Measurements from ENCODE around the gene OR2S2.

DNA sequence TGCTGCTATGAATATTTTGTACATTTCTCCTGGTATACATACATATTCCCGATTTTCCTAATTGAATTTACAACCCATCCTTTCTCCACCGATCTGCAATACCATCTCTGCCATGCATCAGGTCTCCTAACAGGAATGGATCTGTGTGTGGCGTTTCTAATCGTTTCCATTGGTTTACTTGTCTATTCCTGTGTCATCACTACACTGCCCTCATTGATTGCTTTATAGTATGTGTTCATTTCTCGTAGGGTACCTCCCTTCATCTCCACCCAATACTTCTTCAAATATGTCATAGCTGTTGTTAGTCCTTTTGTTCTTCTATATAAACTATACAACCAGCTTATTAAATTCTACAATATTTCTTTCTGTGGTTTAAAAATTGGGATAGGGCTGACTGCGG is 7.1 kb upstream of the OR2S2 start:
- TF ChIP-seq, protein P1, sequence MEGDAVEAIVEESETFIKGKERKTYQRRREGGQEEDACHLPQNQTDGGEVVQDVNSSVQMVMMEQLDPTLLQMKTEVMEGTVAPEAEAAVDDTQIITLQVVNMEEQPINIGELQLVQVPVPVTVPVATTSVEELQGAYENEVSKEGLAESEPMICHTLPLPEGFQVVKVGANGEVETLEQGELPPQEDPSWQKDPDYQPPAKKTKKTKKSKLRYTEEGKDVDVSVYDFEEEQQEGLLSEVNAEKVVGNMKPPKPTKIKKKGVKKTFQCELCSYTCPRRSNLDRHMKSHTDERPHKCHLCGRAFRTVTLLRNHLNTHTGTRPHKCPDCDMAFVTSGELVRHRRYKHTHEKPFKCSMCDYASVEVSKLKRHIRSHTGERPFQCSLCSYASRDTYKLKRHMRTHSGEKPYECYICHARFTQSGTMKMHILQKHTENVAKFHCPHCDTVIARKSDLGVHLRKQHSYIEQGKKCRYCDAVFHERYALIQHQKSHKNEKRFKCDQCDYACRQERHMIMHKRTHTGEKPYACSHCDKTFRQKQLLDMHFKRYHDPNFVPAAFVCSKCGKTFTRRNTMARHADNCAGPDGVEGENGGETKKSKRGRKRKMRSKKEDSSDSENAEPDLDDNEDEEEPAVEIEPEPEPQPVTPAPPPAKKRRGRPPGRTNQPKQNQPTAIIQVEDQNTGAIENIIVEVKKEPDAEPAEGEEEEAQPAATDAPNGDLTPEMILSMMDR (conservative IDR thresholded peaks at IDR 0.05) = no peak
- TF ChIP-seq ZFX (IDR thresholded peaks at IDR 0.05) = no peak
